Hepatocyte (in vitro differentiated cells): ENCODE results near the gene B4GALT5. TPM values are rescaled to one million over a fixed set of nuclear protein-coding genes. Genes with fewer than 3 reads are reported as not detected.

ENCODE experiments used
- DNase-seq: peaks from one replicate; pipeline ENCODE4 v3.0.0-alpha.2; 2016; ENCODE audit warnings: low spot score
- H2AFZ ChIP-seq: fragments of 200-600 bp; sonication (generic); 2 replicates; pipeline ENCODE4 v1.6.0; 2016; ENCODE audit warnings: antibody characterized with exemption, mild to moderate bottlenecking
- H3K27ac ChIP-seq: fragments of 200-600 bp; sonication (generic); 2 replicates; pipeline ENCODE4 v1.5.1; 2016; ENCODE audit warnings: mild to moderate bottlenecking
- H3K27me3 ChIP-seq: fragments of 200-600 bp; sonication (generic); 2 replicates; pipeline ENCODE4 v1.6.1; 2016
- H3K36me3 ChIP-seq: fragments of 200-600 bp; sonication (generic); replicated peaks from 2 replicates; pipeline ENCODE4 v1.5.1; 2016; ENCODE audit warnings: low read depth; ENCODE audit not compliant: insufficient read depth
- H3K4me1 ChIP-seq: fragments of 200-600 bp; sonication (generic); 2 replicates; pipeline ENCODE4 v1.5.1; 2016; ENCODE audit warnings: mild to moderate bottlenecking, moderate library complexity; ENCODE audit not compliant: insufficient read depth
- H3K4me2 ChIP-seq: fragments of 200-600 bp; sonication (generic); 2 replicates; pipeline ENCODE4 v1.6.0; 2016
- H3K4me3 ChIP-seq: fragments of 200-600 bp; sonication (generic); 2 replicates; pipeline ENCODE4 v1.5.1; 2016; ENCODE audit warnings: mild to moderate bottlenecking
- H3K79me2 ChIP-seq: fragments of 200-600 bp; sonication (generic); 2 replicates; pipeline ENCODE4 v1.6.0; 2017; ENCODE audit warnings: mild to moderate bottlenecking
- H3K9me2 ChIP-seq: fragments of 200-600 bp; sonication (generic); replicated peaks from 2 replicates; pipeline ENCODE4 v1.6.0; 2017; ENCODE audit warnings: mild to moderate bottlenecking; ENCODE audit not compliant: insufficient read depth
- H3K9me3 ChIP-seq: fragments of 200-600 bp; sonication (generic); 2 replicates; pipeline ENCODE4 v1.5.1; 2016; ENCODE audit warnings: low read depth, mild to moderate bottlenecking
- H4K20me1 ChIP-seq: fragments of 200-600 bp; sonication (generic); 2 replicates; pipeline ENCODE4 v1.6.0; 2016; ENCODE audit warnings: mild to moderate bottlenecking; ENCODE audit not compliant: insufficient read depth, poor library complexity, severe bottlenecking
- EZH2 ChIP-seq: fragments of 200-600 bp; sonication (generic); IDR thresholded peaks from 2 replicates; pipeline ENCODE4 v1.6.1; 2016; ENCODE audit warnings: antibody characterized with exemption, mild to moderate bottlenecking, borderline replicate concordance
- EZH2phosphoT487 ChIP-seq: fragments of 200-600 bp; sonication (generic); IDR thresholded peaks from one replicate; pipeline ENCODE4 v1.6.1; 2018; ENCODE audit warnings: antibody characterized with exemption, mild to moderate bottlenecking, low read depth, moderate library complexity; ENCODE audit not compliant: unreplicated experiment, severe bottlenecking
- WGBS: methylation state at CpG from one replicate; pipeline ENCODE4 v1.1.6; 2016; ENCODE audit warnings: low lambda C conversion rate; ENCODE audit errors: missing lambda C conversion rate; 5-methylcytosine and 5-hydroxymethylcytosine counted together
- polyA plus RNA-seq: library from polyadenylated mRNA; unstranded; fragments of >200 nt; fragmentation: Nextera tagmentation; extraction: Ambion mirVana; gene quantifications from 2 replicates; pipeline ENCODE4 v1.2.1, GENCODE V29; 2016
- total RNA-seq: library from RNA; depleted of rRNA; stranded (reverse); fragments of >200 nt; gene quantifications from 2 replicates; pipeline ENCODE4 v1.2.3, GENCODE V29; 2014
- TF ChIP-seq, protein P1 (sequence below): fragments of 200-600 bp; sonication (generic); IDR thresholded peaks from 2 replicates; pipeline ENCODE4 v1.5.1; 2016; ENCODE audit warnings: antibody characterized with exemption, mild to moderate bottlenecking; ENCODE audit not compliant: poor library complexity

Gene B4GALT5
- total and polyA plus RNA-seq, 2 experiments from 2014 or later = 12.9 to 41.8 TPM

DNA sequence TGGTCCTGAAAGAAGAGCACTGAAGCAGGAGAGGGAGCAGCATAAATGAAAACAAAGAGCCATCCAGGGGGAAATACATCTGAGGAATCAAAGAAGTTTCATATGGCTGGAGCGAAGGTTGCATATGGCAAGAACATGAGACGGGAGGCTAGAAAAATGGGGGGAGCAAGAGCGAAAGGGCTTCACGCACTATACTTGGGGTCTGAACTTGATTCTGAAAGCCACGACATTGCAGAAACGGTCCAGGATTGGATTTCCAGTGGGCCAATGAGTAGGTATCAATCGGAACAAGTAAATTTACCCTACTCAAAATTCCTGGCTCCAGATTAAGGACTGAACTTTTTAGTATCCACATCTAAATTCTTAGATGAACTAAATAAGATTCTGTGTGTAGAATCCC, 47.9 kb downstream of the B4GALT5 start:
- Histone ChIP-seq H3K4me3 (no peak overlapping the region), H3K9me3 (no peaks in the 10 kb centered on the region), H3K79me2 (peaks cover 100% of the 10 kb centered on the region), H3K27me3 (no peaks in the 10 kb centered on the region), H3K4me1 (peaks cover 7% of the 10 kb centered on the region), H3K9me2 (no peaks in the 10 kb centered on the region), H2AFZ (no peak overlapping the region), H3K27ac (no peak overlapping the region), H3K36me3 (no peaks in the 10 kb centered on the region), H3K4me2 (no peak overlapping the region), H4K20me1 (peaks cover 39% of the 10 kb centered on the region)
- DNase-seq = no peak
- 95% methylated on average over 7 of the region's 7 CpGs for WGBS
- no peak for TF ChIP-seq EZH2phosphoT487
- TF ChIP-seq EZH2 = no peak
- TF ChIP-seq, protein P1, sequence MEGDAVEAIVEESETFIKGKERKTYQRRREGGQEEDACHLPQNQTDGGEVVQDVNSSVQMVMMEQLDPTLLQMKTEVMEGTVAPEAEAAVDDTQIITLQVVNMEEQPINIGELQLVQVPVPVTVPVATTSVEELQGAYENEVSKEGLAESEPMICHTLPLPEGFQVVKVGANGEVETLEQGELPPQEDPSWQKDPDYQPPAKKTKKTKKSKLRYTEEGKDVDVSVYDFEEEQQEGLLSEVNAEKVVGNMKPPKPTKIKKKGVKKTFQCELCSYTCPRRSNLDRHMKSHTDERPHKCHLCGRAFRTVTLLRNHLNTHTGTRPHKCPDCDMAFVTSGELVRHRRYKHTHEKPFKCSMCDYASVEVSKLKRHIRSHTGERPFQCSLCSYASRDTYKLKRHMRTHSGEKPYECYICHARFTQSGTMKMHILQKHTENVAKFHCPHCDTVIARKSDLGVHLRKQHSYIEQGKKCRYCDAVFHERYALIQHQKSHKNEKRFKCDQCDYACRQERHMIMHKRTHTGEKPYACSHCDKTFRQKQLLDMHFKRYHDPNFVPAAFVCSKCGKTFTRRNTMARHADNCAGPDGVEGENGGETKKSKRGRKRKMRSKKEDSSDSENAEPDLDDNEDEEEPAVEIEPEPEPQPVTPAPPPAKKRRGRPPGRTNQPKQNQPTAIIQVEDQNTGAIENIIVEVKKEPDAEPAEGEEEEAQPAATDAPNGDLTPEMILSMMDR = no peak

DNA sequence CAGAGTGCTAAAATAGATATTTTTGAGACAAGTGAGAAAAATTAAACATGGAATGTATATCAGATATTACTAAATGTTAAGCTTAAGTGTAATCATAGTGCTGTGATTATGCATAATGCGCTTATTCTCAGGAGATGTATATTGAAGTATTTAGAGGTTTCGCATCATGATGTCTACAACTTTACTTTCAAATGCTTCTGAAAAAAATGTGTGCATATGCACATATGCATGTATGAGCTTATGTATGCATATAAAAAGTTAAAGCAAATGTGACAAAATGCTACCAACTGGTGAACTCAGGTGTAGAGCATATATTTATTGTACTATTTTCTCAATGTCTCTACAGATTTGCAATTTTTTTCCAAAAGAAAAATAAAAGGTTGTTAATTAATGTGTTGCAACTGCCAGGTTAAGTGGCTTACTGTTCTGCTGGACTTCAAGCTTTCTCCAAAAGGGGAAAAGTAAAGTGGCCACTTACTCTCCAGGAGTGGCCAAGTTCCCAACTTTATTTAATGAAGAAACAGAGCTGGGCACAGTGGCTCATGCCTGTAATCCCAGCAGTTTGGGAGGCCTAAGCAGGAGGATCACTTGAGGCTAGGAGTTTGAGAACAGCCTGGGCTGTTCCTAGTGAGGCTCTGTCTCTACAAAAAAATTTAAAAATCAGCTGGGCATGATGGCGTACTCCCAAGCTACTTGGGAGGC, 48.9 kb downstream of the B4GALT5 start:
- H3K27ac ChIP-seq = no peak overlapping the region
- no peak overlapping the region for H3K4me2 ChIP-seq
- H3K4me3 ChIP-seq = no peak overlapping the region
- H3K4me1 ChIP-seq = no peaks in the 10 kb centered on the region
- WGBS = 95% methylated on average over 3 of the region's 3 CpGs
- H3K36me3 ChIP-seq = no peaks in the 10 kb centered on the region
- H4K20me1 ChIP-seq = peaks cover 38% of the 10 kb centered on the region
- TF ChIP-seq, protein P1 = no peak
- TF ChIP-seq EZH2phosphoT487 = no peak
- TF ChIP-seq EZH2 = no peak
- DNase-seq = no peak
- H3K9me2 ChIP-seq = no peaks in the 10 kb centered on the region
- H3K79me2 ChIP-seq = peaks cover 100% of the 10 kb centered on the region
- H3K27me3 ChIP-seq = no peaks in the 10 kb centered on the region
- H3K9me3 ChIP-seq = no peaks in the 10 kb centered on the region
- H2AFZ ChIP-seq = no peak overlapping the region

DNA sequence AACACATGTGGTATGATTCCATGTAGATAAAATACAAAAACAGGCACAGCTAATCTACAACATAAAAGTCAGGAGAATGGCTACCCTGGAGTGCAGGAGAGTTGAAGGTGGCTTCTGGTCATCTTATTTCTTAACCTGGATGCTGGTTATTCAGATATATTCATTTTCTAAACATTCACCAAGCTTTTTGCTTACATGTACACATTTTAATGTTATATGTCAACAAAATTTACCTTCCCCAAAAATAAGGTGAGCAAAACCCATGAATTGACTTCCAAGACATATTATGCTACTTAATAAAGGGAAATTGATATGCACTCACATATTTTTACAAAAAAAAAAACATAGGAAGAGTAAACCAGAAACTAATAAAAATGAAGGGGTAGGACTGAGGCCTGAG, 50.6 kb downstream of the B4GALT5 start:
- peaks cover 50% of the 10 kb centered on the region for H4K20me1 ChIP-seq
- no peak overlapping the region for H3K4me3 ChIP-seq
- no peak overlapping the region for H3K27ac ChIP-seq
- H3K27me3 ChIP-seq = no peaks in the 10 kb centered on the region
- H3K9me2 ChIP-seq = no peaks in the 10 kb centered on the region
- no peak for TF ChIP-seq EZH2
- TF ChIP-seq, protein P1 = no peak
- H3K79me2 ChIP-seq = peaks cover 100% of the 10 kb centered on the region
- no peak overlapping the region for H3K4me2 ChIP-seq
- H3K9me3 ChIP-seq = no peaks in the 10 kb centered on the region
- H3K36me3 ChIP-seq = no peaks in the 10 kb centered on the region
- no peak for DNase-seq
- no peak overlapping the region for H2AFZ ChIP-seq
- peaks cover 16% of the 10 kb centered on the region for H3K4me1 ChIP-seq
